ENCODE results near the gene TMOD3. TPM values are rescaled to one million over a fixed set of nuclear protein-coding genes. Genes with fewer than 3 reads are reported as not detected.

The TMOD3 gene
- polyA plus RNA-seq, 2 of the 4 experiments (the other 2 are of a cell fraction) = 57.5 to 111 TPM

GRCh38 chr15:51855612-51856011 lies 26.2 kb downstream of the TMOD3 start:
- 82% methylated on average over 1 of the region's 1 CpG for WGBS (ENCODE audit: missing lambda C conversion rate)
- DNase-seq (ENCODE audit: low read depth in 1 of 2, low spot score in 1 of 2) = no peak
- peak overlapping the region; percentile 56 to 72 for H3K27ac ChIP-seq
- POLR2A ChIA-PET = no interaction called here
- peak in 1 of 2 experiments; percentile 11; a peak in 3 of 6 replicates for ATAC-seq
- TF ChIP-seq MYC (IDR thresholded peaks at IDR 0.05; ENCODE audit: borderline replicate concordance, low read length) (no peak), EHMT2 (IDR thresholded peaks at IDR 0.05; ENCODE audit: low read depth) (no peak), SREBF2 (IDR thresholded peaks at IDR 0.05) (no peak), HOXB5 (CRISPR knock-in tag; IDR thresholded peaks at IDR 0.05) (no peak), CBX2 (IDR thresholded peaks at IDR 0.05; ENCODE audit: borderline replicate concordance, low read depth) (no peak), POLR2AphosphoS2 (conservative IDR thresholded peaks at IDR 0.05; ENCODE audit: low read length) (no peak), CBX8 (IDR thresholded peaks at IDR 0.05) (no peak), NPAS2 (CRISPR knock-in tag; IDR thresholded peaks at IDR 0.05; ENCODE audit: borderline replicate concordance) (no peak), CHD2 (IDR thresholded peaks at IDR 0.05; ENCODE audit: low read length, partially characterized antibody) (no peak), ZC3H11A (IDR thresholded peaks at IDR 0.05) (no peak), EP300 (IDR thresholded peaks at IDR 0.05) (no peak), FOXS1 (CRISPR knock-in tag; IDR thresholded peaks at IDR 0.05) (no peak), ESRRA (IDR thresholded peaks at IDR 0.05; ENCODE audit: borderline replicate concordance, low read length) (no peak), HOXB13 (CRISPR knock-in tag; IDR thresholded peaks at IDR 0.05; ENCODE audit: low read depth) (no peak)
- H3K4me2 ChIP-seq = peak overlapping the region; percentile 71
- H3K4me1 ChIP-seq = peaks cover 80% of the 10 kb centered on the region
- no peak for FAIRE-seq
- no peaks in the 10 kb centered on the region for H3K9me3 ChIP-seq
- CTCF ChIA-PET = interaction anchor here (0.7 to 6.9 kb wide), 9 partner anchors 10 to 233 kb away, joined by 3 to 48 read pairs (median 4); partner anchors contain the start of gene DMXL2
- H3K4me3 ChIP-seq = no peak overlapping the region

- FAIRE-seq (no peak), DNase-seq (ENCODE audit: low read depth in 1 of 2, low spot score in 1 of 2) (peak in 1 of 2 experiments; percentile 78), ATAC-seq (peak; percentile 59 to 60; a peak in 5 of 6 replicates)
- Histone ChIP-seq H3K4me3 (no peak overlapping the region), H3K27ac (peak overlapping the region; percentile 56 to 61), H3K4me1 (peaks cover 79% of the 10 kb centered on the region), H3K4me2 (peak overlapping the region; percentile 71), H3K9me3 (no peaks in the 10 kb centered on the region)
- ChIA-PET POLR2A (no interaction called here), CTCF (interaction anchor here (0.9 to 6.9 kb wide), 10 partner anchors 8 to 207 kb away, joined by 3 to 48 read pairs (median 4); partner anchors contain the start of gene LYSMD2)
- WGBS (ENCODE audit: missing lambda C conversion rate) = 47% methylated on average over 5 of the region's 5 CpGs
- TF ChIP-seq FOSL2 (IDR thresholded peaks at IDR 0.05) = no peak
- TF ChIP-seq FOSL2 (CRISPR knock-in tag; IDR thresholded peaks at IDR 0.05) = 0 out of 2 replicates have a peak, but pooled peaks have one; percentile 21
- no peak for TF ChIP-seq JUNB (IDR thresholded peaks at IDR 0.05)
- 0 out of 2 replicates have a peak, but pooled peaks have one; percentile 43 for TF ChIP-seq HOXA7 (CRISPR knock-in tag; IDR thresholded peaks at IDR 0.05)
- TF ChIP-seq HOXB5 (CRISPR knock-in tag; IDR thresholded peaks at IDR 0.05) = peak; percentile 54; the same call in 1 of the 2 replicates
- TF ChIP-seq CBX8 (IDR thresholded peaks at IDR 0.05) = no peak
- TF ChIP-seq CEBPB (IDR thresholded peaks at IDR 0.05) = peak in 1 of 2 experiments; percentile 17; a peak in 1 of 4 replicates
- no peak for TF ChIP-seq BCL3 (IDR thresholded peaks at IDR 0.05)
These were observed 27.4 kb downstream of the TMOD3 start for GRCh38 chr15:51856714-51857380.

- WGBS (ENCODE audit: missing lambda C conversion rate) = 81% methylated on average over 10 of the region's 10 CpGs
These were observed 32.3 kb downstream of the TMOD3 start for GRCh38 chr15:51861557-51862359.

More at GRCh38 chr15:51861557-51862359, 32.3 kb downstream of the TMOD3 start:
- H3K9me3 ChIP-seq = no peaks in the 10 kb centered on the region
- peak overlapping the region; percentile 8 to 24; a peak in 1 of 6 replicates for H3K27ac ChIP-seq
- peak overlapping the region; percentile 10; the same call in 2 of the 3 replicates for H3K4me2 ChIP-seq
- ATAC-seq (no peak), FAIRE-seq (peak; percentile 7), DNase-seq (ENCODE audit: low read depth in 1 of 2, low spot score in 1 of 2) (no peak)
- TF ChIP-seq POLR2A (IDR thresholded peaks at IDR 0.05; ENCODE audit: low read length) (no peak), MAFK (IDR thresholded peaks at IDR 0.05; ENCODE audit: partially characterized antibody) (peak; percentile 73), HOXB13 (CRISPR knock-in tag; IDR thresholded peaks at IDR 0.05; ENCODE audit: low read depth) (no peak), ATOH8 (CRISPR knock-in tag; IDR thresholded peaks at IDR 0.05; ENCODE audit: low read depth) (no peak), USF2 (IDR thresholded peaks at IDR 0.05) (no peak), RNF2 (IDR thresholded peaks at IDR 0.05; ENCODE audit: borderline replicate concordance, low read depth) (no peak)
- H3K4me3 ChIP-seq = no peak overlapping the region
- ChIA-PET CTCF (interaction anchor here (0.6 to 1.7 kb wide), 9 partner anchors 10 to 313 kb away, joined by 3 to 6 read pairs (median 3); no protein-coding TSS in a partner anchor), POLR2A (interaction anchor here (0.6 to 1.5 kb wide), 2 partner anchors 9 to 10 kb away, joined by 3 read pairs; no protein-coding TSS in a partner anchor)
- peaks cover 79% of the 10 kb centered on the region for H3K4me1 ChIP-seq
